NCI-H128 (cell line): ENCODE measurements around the gene PIK3C2B.

Experiments used
- DNase-seq: peaks from one replicate; lab custom pipeline; 2025; ENCODE audit not compliant: unreplicated experiment; lab: John Stamatoyannopoulos, UW

PIK3C2B gene

GRCh38 chr1:204461331-204462228, 33.0 kb downstream of the PIK3C2B start:
- DNase-seq, result no peak

GRCh38 chr1:204460346-204460745, 34.3 kb downstream of the PIK3C2B start:
- no peak for DNase-seq

DNA sequence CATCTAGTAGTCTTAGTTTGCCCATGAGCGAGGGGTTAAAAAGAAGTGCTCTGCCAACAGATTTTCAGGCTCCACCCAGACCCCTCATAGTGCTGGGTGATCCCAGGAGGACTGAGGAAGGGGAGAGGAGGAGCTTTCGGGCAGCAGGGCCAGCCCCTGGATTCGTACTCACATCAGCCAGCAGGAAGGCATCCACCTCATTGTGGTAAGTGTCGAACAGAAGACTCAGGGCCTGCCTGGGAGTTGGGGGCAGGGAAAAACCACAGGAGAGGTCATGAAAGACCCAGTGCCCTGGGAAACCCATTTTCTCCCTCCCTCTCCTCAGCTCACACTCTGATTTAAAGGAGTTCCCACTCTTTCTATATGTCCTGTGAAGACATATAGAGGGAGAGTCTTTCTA, 34.9 kb downstream of the PIK3C2B start:
- DNase-seq, result no peak

- no peak for DNase-seq
These were observed 36.9 kb downstream of the PIK3C2B start for GRCh38 chr1:204457666-204458065.

DNA sequence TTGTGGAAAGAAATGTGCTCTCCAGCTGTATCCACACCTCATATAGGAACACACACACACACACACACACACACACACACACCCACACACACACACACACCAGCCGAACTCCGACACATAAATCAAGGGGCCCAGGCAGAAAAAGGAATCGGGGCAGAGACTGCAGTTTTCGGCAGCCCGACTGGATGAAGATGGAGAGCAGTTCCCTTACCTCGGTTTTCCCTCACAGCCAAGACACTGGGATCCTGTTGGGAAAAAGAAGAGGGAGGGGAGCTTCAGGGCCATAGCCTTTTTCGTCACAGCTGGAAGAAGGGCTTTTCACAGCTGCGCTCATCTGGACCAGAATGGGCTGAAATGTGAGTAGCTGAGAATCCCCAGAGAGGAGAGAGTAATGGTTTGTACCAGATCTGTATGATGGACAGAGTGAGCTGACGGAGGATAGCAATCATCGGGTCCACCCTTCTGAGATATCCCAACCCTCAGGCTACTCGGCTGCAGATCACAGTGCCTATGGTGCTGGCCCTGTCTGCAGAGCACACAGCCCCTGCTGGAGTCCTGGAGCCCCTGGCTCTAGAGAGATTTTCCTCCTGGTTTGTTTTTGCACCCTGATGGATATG, 37.7 kb downstream of the PIK3C2B start:
- no peak for DNase-seq

DNA sequence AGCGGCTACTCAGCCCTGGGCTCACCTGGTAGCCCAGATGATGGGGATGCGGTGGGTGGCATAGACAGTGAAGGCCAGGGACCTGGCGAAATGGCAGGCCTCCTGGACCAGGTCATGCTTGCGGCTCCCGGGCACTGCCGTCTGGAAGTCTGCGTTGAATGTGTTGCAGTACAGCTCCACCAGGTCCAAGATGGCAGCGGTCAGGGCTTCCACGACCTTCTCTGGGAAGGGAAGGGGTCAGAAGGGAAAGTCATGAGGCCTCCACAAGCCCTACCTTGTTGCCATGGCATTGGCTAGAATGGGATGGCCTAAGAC, 38.8 kb downstream of the PIK3C2B start:
- no peak for DNase-seq

DNA sequence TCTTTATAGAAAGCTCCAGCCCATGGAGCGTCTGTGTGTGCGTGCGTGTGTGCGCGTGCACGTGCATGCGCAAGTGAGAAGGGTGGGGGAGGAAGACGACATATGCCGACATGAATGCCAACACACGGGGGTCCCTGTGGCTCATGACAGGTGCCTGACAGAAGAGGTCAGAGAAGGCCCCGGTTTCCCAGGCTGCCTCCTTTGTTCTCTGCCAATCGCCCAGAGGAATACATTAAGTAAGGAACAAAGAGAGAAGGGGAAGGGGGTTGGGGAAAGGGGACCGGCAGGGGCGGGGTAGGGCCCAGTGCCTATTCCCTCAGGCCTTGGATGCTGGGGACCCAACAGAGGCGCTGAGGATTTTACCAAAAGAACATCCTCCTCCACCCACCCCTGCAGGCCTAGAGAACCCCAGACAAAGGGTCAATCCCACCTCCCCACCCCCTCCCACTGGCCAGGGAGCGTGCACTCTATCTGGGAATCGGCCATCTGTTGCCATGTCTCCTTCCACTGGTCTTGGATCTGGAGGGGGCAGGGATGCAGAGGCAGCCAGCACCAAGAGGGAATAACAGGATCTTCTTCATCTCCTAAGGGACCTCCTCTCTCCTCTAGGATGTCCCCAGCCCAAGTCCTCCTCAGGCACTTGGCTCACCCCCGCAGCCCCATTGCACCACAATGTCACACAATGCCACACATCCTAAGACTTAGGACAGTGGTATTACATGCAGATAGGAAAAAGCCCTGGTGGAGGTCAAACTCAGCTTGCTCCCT, 39.4 kb downstream of the PIK3C2B start:
- no peak for DNase-seq

DNA sequence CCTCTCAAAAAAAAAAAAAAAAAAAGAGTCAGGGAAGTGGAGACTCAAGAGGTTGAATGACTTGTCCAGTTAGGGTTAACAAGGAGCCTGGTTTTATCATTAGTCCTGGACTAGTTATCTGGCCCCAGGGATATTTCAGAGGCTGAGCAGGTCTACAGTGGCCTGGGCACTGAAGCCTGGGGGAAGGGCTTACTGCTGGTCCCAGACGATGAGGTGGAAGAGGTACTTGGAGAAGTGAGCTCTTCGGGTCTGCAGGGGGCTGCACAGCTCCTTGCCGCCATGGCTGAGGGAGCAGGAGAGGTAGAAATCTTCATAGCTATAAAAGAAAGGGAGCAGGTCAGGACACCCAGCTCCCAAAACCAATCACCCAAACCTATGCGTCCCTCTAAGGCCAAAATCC, 40.1 kb downstream of the PIK3C2B start:
- DNase-seq, result no peak

- DNase-seq, result no peak
These were observed 41.3 kb downstream of the PIK3C2B start for GRCh38 chr1:204453141-204453772.

GRCh38 chr1:204451352-204452124, 43.1 kb downstream of the PIK3C2B start:
- no peak for DNase-seq

GRCh38 chr1:204450461-204451257, 43.9 kb downstream of the PIK3C2B start:
- DNase-seq, result no peak

- no peak for DNase-seq
These were observed 44.8 kb downstream of the PIK3C2B start for GRCh38 chr1:204449678-204450280.

- DNase-seq, result no peak
These were observed 45.5 kb downstream of the PIK3C2B start for GRCh38 chr1:204448991-204449677.

- DNase-seq, result no peak
These were observed 46.2 kb downstream of the PIK3C2B start for GRCh38 chr1:204448344-204448964.

DNA sequence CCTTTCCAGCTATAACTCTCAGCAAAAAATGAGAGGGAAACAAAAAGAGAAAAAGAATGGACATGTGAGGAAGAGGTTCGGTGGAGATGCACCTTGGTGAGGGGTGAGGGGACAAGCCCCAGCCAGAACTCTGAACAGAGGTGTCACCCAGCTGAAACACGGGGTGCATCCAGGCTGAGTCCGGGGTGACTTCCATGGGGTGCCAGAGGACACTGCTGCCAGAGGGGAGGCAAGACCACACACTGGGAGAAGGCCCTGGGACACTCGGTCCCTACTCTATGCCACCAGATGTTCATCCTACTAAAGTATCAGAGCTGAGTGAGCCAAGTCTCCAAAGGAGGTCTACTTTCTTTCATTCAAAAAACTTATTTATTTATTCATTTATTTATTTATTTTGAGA, 46.9 kb downstream of the PIK3C2B start:
- no peak for DNase-seq

- DNase-seq, result no peak
These were observed 47.4 kb downstream of the PIK3C2B start for GRCh38 chr1:204447190-204447589.

DNA sequence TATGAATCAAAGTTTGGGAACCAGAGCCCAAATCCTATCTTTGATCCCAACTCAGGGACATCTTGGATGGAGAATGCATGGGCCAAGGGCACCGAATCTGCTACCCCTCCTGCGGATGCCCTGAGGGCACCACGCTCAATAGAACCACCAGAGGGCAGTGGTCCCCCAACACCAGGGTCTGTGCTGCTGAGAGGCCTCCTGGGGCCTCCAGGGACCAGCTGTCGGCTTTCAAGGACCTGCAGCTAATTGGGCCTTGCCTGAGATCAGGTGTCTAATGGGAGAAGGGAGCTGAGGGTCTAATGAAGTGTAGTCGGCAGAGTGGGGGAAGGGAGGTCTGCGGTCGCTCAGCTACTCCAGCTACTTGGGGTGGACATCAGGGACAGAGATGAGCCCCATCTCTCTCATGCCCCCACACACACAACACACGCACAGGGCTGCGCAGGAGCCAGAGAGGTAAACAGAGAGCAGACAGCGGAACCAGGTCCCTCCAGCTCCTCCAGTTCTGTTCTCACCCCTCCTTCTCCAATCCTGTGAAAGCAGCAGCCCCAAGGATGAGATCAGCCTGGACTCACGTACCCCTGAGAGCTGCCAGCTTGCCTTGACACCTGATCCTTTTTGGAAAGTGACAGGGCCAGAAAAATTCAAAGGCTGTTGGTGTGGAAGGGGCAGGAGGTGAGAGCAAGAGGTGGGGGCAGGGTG, 48.0 kb downstream of the PIK3C2B start:
- peak; percentile 95 for DNase-seq

GRCh38 chr1:204445860-204446412, 48.7 kb downstream of the PIK3C2B start:
- no peak for DNase-seq
